H1 (cell line): ENCODE measurements around the gene TBC1D12. TPM values are rescaled to one million over a fixed set of nuclear protein-coding genes. Genes with fewer than 3 reads are reported as not detected.

Experiments
- CTCF ChIA-PET: fragments of 300-600 bp; sonication (Branson Sonifier 250); formaldehyde crosslinking; loops from one replicate; lab custom pipeline; 2021; ENCODE audit not compliant: partially characterized antibody; lab: Charles Lee
- POLR2A ChIA-PET: fragments of 300-600 bp; sonication (Branson Sonifier 250); formaldehyde crosslinking; loops from one replicate; lab custom pipeline; 2021; ENCODE audit warnings: inconsistent platforms; ENCODE audit not compliant: partially characterized antibody; lab: Charles Lee
- DNase-seq, 2 experiments: peaks; one replicate each; pipeline versions ENCODE4 v3.0.0 to v3.0.0-alpha.2; 2010 to 2022; ENCODE audit warnings: low spot score in 2 of 2, low read depth in 1 of 2, mixed read lengths in 1 of 2
- FAIRE-seq: peaks from 2 replicates; lab custom pipeline; 2011; peaks lifted over from hg19 to GRCh38; lab: Jason Lieb, UNC
- H2AFZ ChIP-seq: 2 replicates; pipeline ENCODE4 v1.8.1; 2012; ENCODE audit warnings: low read length, inconsistent platforms
- H2AK5ac ChIP-seq: 2 replicates; pipeline ENCODE4 v1.6.1; 2013; ENCODE audit warnings: low read depth, low read length
- H2BK120ac ChIP-seq: replicated peaks from 2 replicates; pipeline ENCODE3; 2013; ENCODE audit warnings: low read depth, low read length, inconsistent platforms
- H2BK12ac ChIP-seq: 2 replicates; pipeline ENCODE4 v1.6.1; 2013; ENCODE audit warnings: low read depth, low read length
- H2BK15ac ChIP-seq: 2 replicates; pipeline ENCODE4 v1.6.1; 2013; ENCODE audit warnings: low read length
- H2BK20ac ChIP-seq: 2 replicates; pipeline ENCODE4 v1.6.1; 2013; ENCODE audit warnings: low read length
- H2BK5ac ChIP-seq: 2 replicates; pipeline ENCODE4 v1.6.1; 2013; ENCODE audit warnings: low read depth, low read length
- H3K14ac ChIP-seq: 2 replicates; pipeline ENCODE4 v1.6.1; 2013; ENCODE audit warnings: inconsistent platforms; ENCODE audit not compliant: insufficient read length
- H3K18ac ChIP-seq: 2 replicates; pipeline ENCODE4 v1.6.1; 2013; ENCODE audit warnings: low read length; ENCODE audit errors: extremely low read depth
- H3K23ac ChIP-seq: 2 replicates; pipeline ENCODE4 v1.6.1; 2013; ENCODE audit warnings: inconsistent platforms; ENCODE audit not compliant: insufficient read length
- H3K23me2 ChIP-seq: 2 replicates; pipeline ENCODE4 v1.6.1; 2013; ENCODE audit warnings: low read depth, low read length
- H3K27ac ChIP-seq: 2 replicates; pipeline ENCODE4 v1.6.1; 2011; ENCODE audit warnings: low read depth, low read length, inconsistent platforms
- H3K27me3 ChIP-seq, 4 experiments: replicated peaks in 1 of 4; 1 replicate in 1 of 4; 2 replicates in 3 of 4; pipeline versions ENCODE4 v1.6.1 to v1.8.1; 2011 to 2013; ENCODE audit warnings: low read length in 3 of 4, mild to moderate bottlenecking in 3 of 4, inconsistent platforms in 2 of 4, mixed read lengths in 2 of 4, moderate library complexity in 1 of 4; ENCODE audit not compliant: control insufficient read depth in 3 of 4, insufficient read depth in 3 of 4; ENCODE audit errors: extremely low read depth in 1 of 4
- H3K36me3 ChIP-seq, 4 experiments: 2 replicates each; pipeline versions ENCODE4 v1.6.1 to v1.8.1; 2011 to 2013; ENCODE audit warnings: mild to moderate bottlenecking in 4 of 4, low read length in 3 of 4, moderate library complexity in 2 of 4, control low read depth in 1 of 4, inconsistent platforms in 1 of 4; ENCODE audit not compliant: insufficient read depth in 4 of 4, control insufficient read depth in 2 of 4
- H3K4ac ChIP-seq: replicated peaks from 2 replicates; pipeline ENCODE3; 2013; ENCODE audit warnings: low read length, low read depth, mixed read lengths, inconsistent platforms; ENCODE audit not compliant: insufficient read length
- H3K4me1 ChIP-seq, 4 experiments: replicated peaks in 1 of 4; 1 replicate in 1 of 4; 2 replicates in 3 of 4; pipeline versions ENCODE4 v1.6.1 to v1.8.1; 2011 to 2013; ENCODE audit warnings: low read length in 3 of 4, inconsistent platforms in 2 of 4, mixed read lengths in 1 of 4; ENCODE audit not compliant: insufficient read depth in 4 of 4, control insufficient read depth in 3 of 4
- H3K4me2 ChIP-seq, 2 experiments: 2 replicates each; pipeline versions ENCODE4 v1.6.1 to v1.8.1; 2011 to 2013; ENCODE audit warnings: low read depth in 2 of 2, low read length in 2 of 2, control low read depth in 1 of 2, inconsistent platforms in 1 of 2, mild to moderate bottlenecking in 1 of 2; ENCODE audit not compliant: insufficient read depth in 1 of 2
- H3K4me3 ChIP-seq, 4 experiments: fragments of 200-600, 300-600 bp in 1 of 4; sonication (generic), shearing (Covaris generic), sonication (Bioruptor Twin) in 1 of 4; 2 replicates each; pipeline versions ENCODE4 v1.5.1 to v1.8.1; 2011 to 2016; ENCODE audit warnings: low read length in 4 of 4, low read depth in 3 of 4, control low read depth in 2 of 4, inconsistent platforms in 2 of 4, mild to moderate bottlenecking in 2 of 4, mixed read lengths in 1 of 4, moderate library complexity in 1 of 4; ENCODE audit not compliant: insufficient read depth in 2 of 4; ENCODE audit errors: extremely low read depth in 1 of 4
- H3K56ac ChIP-seq: replicated peaks from 2 replicates; pipeline ENCODE3; 2013; ENCODE audit warnings: low read depth, mild to moderate bottlenecking, mixed read lengths, low read length, inconsistent platforms; ENCODE audit not compliant: insufficient read length
- H3K79me1 ChIP-seq: 2 replicates; pipeline ENCODE4 v1.6.1; 2013; ENCODE audit warnings: low read depth, low read length, control low read depth
- H3K79me2 ChIP-seq, 2 experiments: 2 replicates each; pipeline versions ENCODE4 v1.6.1 to v1.8.1; 2012 to 2013; ENCODE audit warnings: low read length in 2 of 2, mild to moderate bottlenecking in 2 of 2, inconsistent platforms in 1 of 2; ENCODE audit not compliant: insufficient read depth in 2 of 2, control insufficient read depth in 1 of 2
- H3K9ac ChIP-seq, 4 experiments: replicated peaks in 1 of 4; 1 replicate in 1 of 4; 2 replicates in 3 of 4; pipeline versions ENCODE4 v1.6.1 to v1.8.1; 2011 to 2013; ENCODE audit warnings: low read depth in 3 of 4, low read length in 3 of 4, control low read depth in 2 of 4, mild to moderate bottlenecking in 2 of 4, moderate library complexity in 2 of 4, inconsistent platforms in 1 of 4; ENCODE audit errors: extremely low read depth in 1 of 4
- H3K9me3 ChIP-seq, 2 experiments: 2 replicates each; pipeline versions ENCODE4 v1.6.1 to v1.8.1; 2012 to 2013; ENCODE audit warnings: mild to moderate bottlenecking in 2 of 2, moderate library complexity in 2 of 2, control low read depth in 1 of 2, inconsistent platforms in 1 of 2, low read depth in 1 of 2, low read length in 1 of 2, mixed read lengths in 1 of 2; ENCODE audit not compliant: insufficient read depth in 2 of 2
- H4K20me1 ChIP-seq, 2 experiments: replicated peaks in 1 of 2; 2 replicates each; pipeline versions ENCODE3 to v1.8.1; 2011 to 2013; ENCODE audit warnings: inconsistent platforms in 2 of 2, low read length in 2 of 2, mild to moderate bottlenecking in 1 of 2; ENCODE audit not compliant: insufficient read depth in 2 of 2, control insufficient read depth in 1 of 2
- H4K5ac ChIP-seq: 2 replicates; pipeline ENCODE4 v1.6.1; 2013; ENCODE audit warnings: low read length, low read depth, mixed read lengths, inconsistent platforms; ENCODE audit not compliant: insufficient read length
- H4K8ac ChIP-seq: 2 replicates; pipeline ENCODE4 v1.8.0; 2013; ENCODE audit warnings: mild to moderate bottlenecking, moderate library complexity, low read length, inconsistent platforms; ENCODE audit not compliant: insufficient read depth; ENCODE audit errors: extremely low read depth
- H4K91ac ChIP-seq: replicated peaks from 2 replicates; pipeline ENCODE3; 2013; ENCODE audit warnings: low read length, mixed read lengths, inconsistent platforms; ENCODE audit not compliant: insufficient read length
- CREB1 ChIP-seq: IDR thresholded peaks from 2 replicates; pipeline ENCODE4 v1.6.1; 2012; ENCODE audit warnings: inconsistent platforms
- KDM5A ChIP-seq: fragments of 200-600 bp; IDR thresholded peaks from 2 replicates; pipeline ENCODE4 v1.7.1; 2012; ENCODE audit warnings: mild to moderate bottlenecking, low read length, inconsistent platforms, mixed read lengths
- NRF1 ChIP-seq: IDR thresholded peaks from 2 replicates; pipeline ENCODE4 v1.6.1; 2011; ENCODE audit warnings: mild to moderate bottlenecking, low read depth, low read length, improper control_type of control experiment
- SP1 ChIP-seq: IDR thresholded peaks from 2 replicates; pipeline ENCODE4 v1.6.1; 2011; ENCODE audit warnings: low read depth, low read length
- SRF ChIP-seq: IDR thresholded peaks from 2 replicates; pipeline ENCODE4 v1.6.1; 2011; ENCODE audit warnings: mild to moderate bottlenecking, low read depth, low read length, moderate library complexity
- TAF7 ChIP-seq: optimal IDR thresholded peaks from 2 replicates; pipeline ENCODE3; 2011; ENCODE audit warnings: low read depth, mild to moderate bottlenecking, inconsistent platforms, low read length, moderate library complexity, borderline replicate concordance
- ZNF274 ChIP-seq: IDR thresholded peaks from 2 replicates; pipeline ENCODE4 v1.7.0; 2012; ENCODE audit warnings: low read length, borderline replicate concordance; ENCODE audit errors: extremely low read depth
- WGBS, 2 experiments: shearing (Covaris generic) in 1 of 2; methylation state at CpG; one replicate each; pipeline versions ENCODE4 v1.1.6 to v1.1.7; 2013 to 2015; ENCODE audit warnings: low lambda C conversion rate in 2 of 2, mixed read lengths in 2 of 2, inconsistent platforms in 1 of 2, low coverage in 1 of 2, missing lambda C conversion rate in 1 of 2; ENCODE audit not compliant: insufficient replicate concordance in 2 of 2, insufficient coverage in 1 of 2, insufficient read length in 1 of 2; ENCODE audit errors: extremely low coverage in 1 of 2, missing lambda C conversion rate in 1 of 2; 5-methylcytosine and 5-hydroxymethylcytosine counted together
- polyA plus RNA-seq, 7 experiments: library from polyadenylated mRNA; depleted of rRNA in 3 of 7; stranded (reverse) in 5 of 7; unstranded in 2 of 7; fragments of >200 nt in 5 of 7; fragments of 200-250 nt in 2 of 7; gene quantifications; 1 replicate in 5 of 7; 2 replicates in 1 of 7; 4 replicates in 1 of 7; pipeline versions ENCODE4 v1.2.1 to v1.2.3, GENCODE V29; 2011 to 2013; ENCODE audit warnings: missing spikeins in 2 of 7, mixed read lengths in 2 of 7
- total RNA-seq: library from RNA; stranded (reverse); fragmentation: NEBNext Ultra II Directional; extraction: Animal tissue kit (Norgen Biotek cat#: 25700); gene quantifications from 2 replicates; pipeline ENCODE4 v1.2.1, GENCODE V29; 2021

The TBC1D12 gene
- total and polyA plus RNA-seq, 2 of the 8 experiments (the other 6 are each of a cell fraction or from before 2014, with no cell fraction given) = 1.1 to 3.2 TPM

GRCh38 chr10:94413361-94413760 lies 11.0 kb downstream of the TBC1D12 start:
- Histone ChIP-seq H3K27ac (no peak overlapping the region), H4K91ac (no peak overlapping the region), H3K23ac (no peak overlapping the region), H3K79me2 (no peaks in the 10 kb centered on the region), H4K5ac (no peak overlapping the region), H2BK20ac (no peak overlapping the region), H2AFZ (no peak overlapping the region), H3K36me3 (no peaks in the 10 kb centered on the region), H3K23me2 (no peaks in the 10 kb centered on the region), H2BK5ac (no peak overlapping the region), H3K9me3 (no peaks in the 10 kb centered on the region), H2BK120ac (no peak overlapping the region), H3K79me1 (no peaks in the 10 kb centered on the region), H3K4me2 (no peak overlapping the region), H4K8ac (no peak overlapping the region), H3K27me3 (no peaks in the 10 kb centered on the region), H3K4me3 (no peak overlapping the region), H3K56ac (no peak overlapping the region), H3K9ac (no peak overlapping the region), H4K20me1 (no peaks in the 10 kb centered on the region), H2BK15ac (no peak overlapping the region), H3K4me1 (no peaks in the 10 kb centered on the region; a peak in 1 of 7 replicates), H3K14ac (no peak overlapping the region), H2AK5ac (no peak overlapping the region), H3K18ac (no peak overlapping the region), H3K4ac (no peak overlapping the region), H2BK12ac (no peak overlapping the region)
- ChIA-PET POLR2A (no interaction called here), CTCF (no interaction called here)
- FAIRE-seq (no peak), DNase-seq (no peak)
- TF ChIP-seq TAF7 = no peak
- no peak for TF ChIP-seq NRF1
- TF ChIP-seq SP1 = no peak
- TF ChIP-seq KDM5A = no peak
- TF ChIP-seq CREB1 = no peak
- no peak for TF ChIP-seq SRF
- TF ChIP-seq ZNF274 = no peak
- 78% methylated on average over 1 of the region's 1 CpG; no CpG with 5 or more reads in 1 of the 2 experiments for WGBS, 2 experiments
